HFFc6 (cell line): ENCODE results near the gene MCF2L. TPM values are rescaled to one million over a fixed set of nuclear protein-coding genes. Genes with fewer than 3 reads are reported as not detected.
A peak's percentile ranks its signal among the peaks of the same experiment; 100 is the strongest.

ENCODE experiments used
- DNase-seq: peaks from one replicate; pipeline ENCODE4 v3.0.0-alpha.2; 2018
- H3K27ac Mint-ChIP-seq: 2 replicates; pipeline ENCODE4 v1.8.0; 2020; ENCODE audit warnings: mild to moderate bottlenecking, mixed read lengths
- H3K27me3 Mint-ChIP-seq: 2 replicates; pipeline ENCODE4 v1.8.0; 2021; ENCODE audit warnings: mild to moderate bottlenecking, moderate library complexity, mixed read lengths; ENCODE audit not compliant: insufficient read depth
- H3K36me3 Mint-ChIP-seq: 2 replicates; pipeline ENCODE4 v1.8.0; 2021; ENCODE audit warnings: low read depth, mixed read lengths
- H3K4me1 Mint-ChIP-seq: 2 replicates; pipeline ENCODE4 v1.8.0; 2020; ENCODE audit warnings: low read depth, mixed read lengths
- H3K4me3 Mint-ChIP-seq: 2 replicates; pipeline ENCODE4 v1.8.0; 2020; ENCODE audit warnings: mild to moderate bottlenecking, moderate library complexity, mixed read lengths
- H3K9me3 Mint-ChIP-seq: 2 replicates; pipeline ENCODE4 v1.8.0; 2020; ENCODE audit warnings: mild to moderate bottlenecking, mixed read lengths
- CTCF ChIP-seq: fragments of 200-600 bp; sonication (generic); IDR thresholded peaks from 2 replicates; pipeline ENCODE4 v1.5.0; 2021; ENCODE audit warnings: antibody characterized with exemption, mild to moderate bottlenecking
- total RNA-seq, 6 experiments: library from RNA; stranded (reverse); fragmentation: NEBNext Ultra II Directional; extraction: Animal tissue kit (Norgen Biotek cat#: 25700); gene quantifications; 2 replicates in 1 of 6; 3 replicates in 5 of 6; pipeline ENCODE4 v1.2.3, GENCODE V29; 2021

Gene MCF2L
- total RNA-seq, 6 experiments from 2014 or later = not detected

GRCh38 chr13:112931028-112931934 is 37.7 kb upstream of the MCF2L start:
- DNase-seq = no peak
- 0 out of 2 replicates have a peak, but pooled peaks cover 6% of the 10 kb centered on the region for H3K9me3 Mint-ChIP-seq
- no peak overlapping the region for H3K27ac Mint-ChIP-seq
- peak; percentile 64 for TF ChIP-seq CTCF
- H3K4me1 Mint-ChIP-seq = peaks cover 13% of the 10 kb centered on the region
- H3K27me3 Mint-ChIP-seq = peaks cover 51% of the 10 kb centered on the region
- H3K36me3 Mint-ChIP-seq = no peaks in the 10 kb centered on the region; the same call in 1 of the 2 replicates
- H3K4me3 Mint-ChIP-seq = no peak overlapping the region

- DNase-seq = no peak
- peaks cover 40% of the 10 kb centered on the region for H3K27me3 Mint-ChIP-seq
- peaks cover 13% of the 10 kb centered on the region for H3K4me1 Mint-ChIP-seq
- no peaks in the 10 kb centered on the region for H3K36me3 Mint-ChIP-seq
- no peak overlapping the region for H3K4me3 Mint-ChIP-seq
- H3K27ac Mint-ChIP-seq = no peak overlapping the region
- H3K9me3 Mint-ChIP-seq = no peaks in the 10 kb centered on the region
- no peak for TF ChIP-seq CTCF
These were observed 36.0 kb upstream of the MCF2L start for GRCh38 chr13:112932971-112933370.

- H3K4me1 Mint-ChIP-seq = peaks cover 13% of the 10 kb centered on the region
- no peak for TF ChIP-seq CTCF
- no peak for DNase-seq
- no peak overlapping the region for H3K4me3 Mint-ChIP-seq
- no peaks in the 10 kb centered on the region for H3K36me3 Mint-ChIP-seq
- no peak overlapping the region for H3K27ac Mint-ChIP-seq
- no peaks in the 10 kb centered on the region for H3K9me3 Mint-ChIP-seq
- peaks cover 36% of the 10 kb centered on the region for H3K27me3 Mint-ChIP-seq
These were observed 35.4 kb upstream of the MCF2L start for GRCh38 chr13:112933649-112934048.

GRCh38 chr13:112934078-112934477 is 34.9 kb upstream of the MCF2L start:
- H3K4me1 Mint-ChIP-seq = peaks cover 11% of the 10 kb centered on the region
- H3K4me3 Mint-ChIP-seq = no peak overlapping the region
- peaks cover 35% of the 10 kb centered on the region for H3K27me3 Mint-ChIP-seq
- DNase-seq = no peak
- TF ChIP-seq CTCF = no peak
- H3K9me3 Mint-ChIP-seq = no peaks in the 10 kb centered on the region
- no peaks in the 10 kb centered on the region for H3K36me3 Mint-ChIP-seq
- H3K27ac Mint-ChIP-seq = no peak overlapping the region

GRCh38 chr13:112938680-112939079 is 30.3 kb upstream of the MCF2L start:
- H3K4me3 Mint-ChIP-seq = no peak overlapping the region
- H3K27me3 Mint-ChIP-seq = peaks cover 21% of the 10 kb centered on the region
- no peak for TF ChIP-seq CTCF
- H3K9me3 Mint-ChIP-seq = no peaks in the 10 kb centered on the region
- H3K36me3 Mint-ChIP-seq = no peaks in the 10 kb centered on the region
- H3K4me1 Mint-ChIP-seq = peaks cover 8% of the 10 kb centered on the region
- H3K27ac Mint-ChIP-seq = no peak overlapping the region
- no peak for DNase-seq
